ENCODE data around the gene TTLL7. TPM values are rescaled to one million over a fixed set of nuclear protein-coding genes. Genes with fewer than 3 reads are reported as not detected.

Gene TTLL7
- total RNA-seq, 1 experiment from 2014 or later, result 7.9 TPM

DNA sequence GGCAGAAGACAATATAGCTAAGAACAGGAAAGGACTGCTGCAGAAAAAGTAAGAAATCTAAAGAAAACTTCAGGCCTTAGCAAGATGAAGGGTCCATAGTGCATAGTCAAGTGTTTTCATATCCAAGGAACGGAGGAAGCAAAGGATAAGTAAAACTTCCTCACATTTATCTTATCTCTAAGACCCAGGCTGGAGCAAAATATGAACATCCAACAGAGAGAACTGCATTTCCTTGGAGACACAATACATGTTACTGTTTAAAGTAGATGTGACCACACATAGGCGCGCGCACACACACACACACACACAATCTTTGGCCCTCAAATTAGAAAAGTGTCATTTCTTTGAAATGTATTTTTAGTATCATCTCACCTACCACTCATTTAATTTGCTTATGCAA is 66.7 kb downstream of the TTLL7 start:
- POLR2A ChIA-PET, result no interaction called here
- DNase-seq (ENCODE audit: low spot score) (no peak), ATAC-seq (no peak)
- CTCF ChIA-PET, result interaction anchor here (0.7 to 1.3 kb wide), 4 partner anchors 190 to 840 kb away, joined by 3 to 6 read pairs (median 4); no protein-coding TSS in a partner anchor
- no peaks in the 10 kb centered on the region for H3K27me3 Mint-ChIP-seq (ENCODE audit: low read depth)
- H3K27ac Mint-ChIP-seq, result no peak overlapping the region
- no peak overlapping the region for H3K4me3 Mint-ChIP-seq
- no peaks in the 10 kb centered on the region for H3K9me3 Mint-ChIP-seq
- no peaks in the 10 kb centered on the region for H3K36me3 Mint-ChIP-seq
- H3K4me1 Mint-ChIP-seq, result peaks cover 9% of the 10 kb centered on the region
- TF ChIP-seq, protein P1, sequence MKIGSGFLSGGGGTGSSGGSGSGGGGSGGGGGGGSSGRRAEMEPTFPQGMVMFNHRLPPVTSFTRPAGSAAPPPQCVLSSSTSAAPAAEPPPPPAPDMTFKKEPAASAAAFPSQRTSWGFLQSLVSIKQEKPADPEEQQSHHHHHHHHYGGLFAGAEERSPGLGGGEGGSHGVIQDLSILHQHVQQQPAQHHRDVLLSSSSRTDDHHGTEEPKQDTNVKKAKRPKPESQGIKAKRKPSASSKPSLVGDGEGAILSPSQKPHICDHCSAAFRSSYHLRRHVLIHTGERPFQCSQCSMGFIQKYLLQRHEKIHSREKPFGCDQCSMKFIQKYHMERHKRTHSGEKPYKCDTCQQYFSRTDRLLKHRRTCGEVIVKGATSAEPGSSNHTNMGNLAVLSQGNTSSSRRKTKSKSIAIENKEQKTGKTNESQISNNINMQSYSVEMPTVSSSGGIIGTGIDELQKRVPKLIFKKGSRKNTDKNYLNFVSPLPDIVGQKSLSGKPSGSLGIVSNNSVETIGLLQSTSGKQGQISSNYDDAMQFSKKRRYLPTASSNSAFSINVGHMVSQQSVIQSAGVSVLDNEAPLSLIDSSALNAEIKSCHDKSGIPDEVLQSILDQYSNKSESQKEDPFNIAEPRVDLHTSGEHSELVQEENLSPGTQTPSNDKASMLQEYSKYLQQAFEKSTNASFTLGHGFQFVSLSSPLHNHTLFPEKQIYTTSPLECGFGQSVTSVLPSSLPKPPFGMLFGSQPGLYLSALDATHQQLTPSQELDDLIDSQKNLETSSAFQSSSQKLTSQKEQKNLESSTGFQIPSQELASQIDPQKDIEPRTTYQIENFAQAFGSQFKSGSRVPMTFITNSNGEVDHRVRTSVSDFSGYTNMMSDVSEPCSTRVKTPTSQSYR (CRISPR knock-in tag; IDR thresholded peaks at IDR 0.05), result no peak
- TF ChIP-seq CREM (CRISPR knock-in tag; IDR thresholded peaks at IDR 0.05) (no peak), TCF7 (CRISPR knock-in tag; IDR thresholded peaks at IDR 0.05; ENCODE audit: low read depth) (no peak)

GRCh38 chr1:83931658-83932253 is 67.2 kb downstream of the TTLL7 start:
- Mint-ChIP-seq H3K4me1 (peaks cover 13% of the 10 kb centered on the region), H3K4me3 (no peak overlapping the region), H3K9me3 (no peaks in the 10 kb centered on the region), H3K27ac (no peak overlapping the region), H3K36me3 (no peaks in the 10 kb centered on the region), H3K27me3 (ENCODE audit: low read depth) (no peaks in the 10 kb centered on the region)
- DNase-seq (ENCODE audit: low spot score) (no peak), ATAC-seq (peak; percentile 64)
- TF ChIP-seq, protein P2, sequence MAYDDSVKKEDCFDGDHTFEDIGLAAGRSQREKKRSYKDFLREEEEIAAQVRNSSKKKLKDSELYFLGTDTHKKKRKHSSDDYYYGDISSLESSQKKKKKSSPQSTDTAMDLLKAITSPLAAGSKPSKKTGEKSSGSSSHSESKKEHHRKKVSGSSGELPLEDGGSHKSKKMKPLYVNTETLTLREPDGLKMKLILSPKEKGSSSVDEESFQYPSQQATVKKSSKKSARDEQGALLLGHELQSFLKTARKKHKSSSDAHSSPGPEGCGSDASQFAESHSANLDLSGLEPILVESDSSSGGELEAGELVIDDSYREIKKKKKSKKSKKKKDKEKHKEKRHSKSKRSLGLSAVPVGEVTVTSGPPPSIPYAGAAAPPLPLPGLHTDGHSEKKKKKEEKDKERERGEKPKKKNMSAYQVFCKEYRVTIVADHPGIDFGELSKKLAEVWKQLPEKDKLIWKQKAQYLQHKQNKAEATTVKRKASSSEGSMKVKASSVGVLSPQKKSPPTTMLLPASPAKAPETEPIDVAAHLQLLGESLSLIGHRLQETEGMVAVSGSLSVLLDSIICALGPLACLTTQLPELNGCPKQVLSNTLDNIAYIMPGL (CRISPR knock-in tag; IDR thresholded peaks at IDR 0.05), result no peak
- TF ChIP-seq ZNF219 (CRISPR knock-in tag; IDR thresholded peaks at IDR 0.05; ENCODE audit: borderline replicate concordance) (no peak), CTCF (IDR thresholded peaks at IDR 0.05) (peak; percentile 48; the same call in 1 of the 2 replicates), JUN (CRISPR knock-in tag; IDR thresholded peaks at IDR 0.05) (no peak), ZNF232 (CRISPR knock-in tag; IDR thresholded peaks at IDR 0.05) (no peak), IRF2 (CRISPR knock-in tag; IDR thresholded peaks at IDR 0.05; ENCODE audit: borderline replicate concordance, low read depth) (no peak)
- POLR2A ChIA-PET, result no interaction called here
- CTCF ChIA-PET, result interaction anchor here (0.7 to 1.3 kb wide), 4 partner anchors 191 to 840 kb away, joined by 3 to 6 read pairs (median 4); no protein-coding TSS in a partner anchor

DNA sequence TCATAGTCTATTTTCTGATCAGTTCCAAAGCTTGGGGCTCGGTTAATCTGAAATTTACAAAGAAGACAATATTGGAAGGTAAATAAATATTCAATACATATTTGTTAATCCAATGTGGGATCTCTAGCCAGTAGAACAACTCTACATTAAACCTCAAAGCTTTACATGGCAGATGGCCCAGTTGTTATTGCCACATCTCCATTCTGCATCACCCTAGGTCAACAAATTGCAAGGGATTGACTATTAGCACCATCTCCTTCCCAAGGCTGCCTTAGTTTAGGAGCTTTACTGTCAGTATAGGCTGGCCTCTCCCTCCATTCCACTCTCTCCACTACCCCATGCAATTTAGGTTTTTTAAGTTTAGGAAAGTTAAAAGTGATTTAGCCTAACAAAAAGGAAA is 69.7 kb downstream of the TTLL7 start:
- no peaks in the 10 kb centered on the region for H3K36me3 Mint-ChIP-seq
- ATAC-seq, result no peak
- H3K4me1 Mint-ChIP-seq, result peaks cover 13% of the 10 kb centered on the region
- ChIA-PET POLR2A (no interaction called here), CTCF (interaction anchor here (1.2 to 1.4 kb wide), 3 partner anchors 14 to 846 kb away, joined by 3 read pairs; no protein-coding TSS in a partner anchor)
- H3K27ac Mint-ChIP-seq, result no peak overlapping the region
- H3K4me3 Mint-ChIP-seq, result no peak overlapping the region
- DNase-seq (ENCODE audit: low spot score), result no peak
- TF ChIP-seq CREM (CRISPR knock-in tag; IDR thresholded peaks at IDR 0.05) (no peak), ZNF671 (CRISPR knock-in tag; IDR thresholded peaks at IDR 0.05) (no peak), GRHL2 (CRISPR knock-in tag; IDR thresholded peaks at IDR 0.05; ENCODE audit: insufficient replicate concordance, severe bottlenecking) (no peak), HMGA2 (CRISPR knock-in tag; IDR thresholded peaks at IDR 0.05) (no peak), ZSCAN18 (CRISPR knock-in tag; IDR thresholded peaks at IDR 0.05) (no peak)
- TF ChIP-seq, protein P3, sequence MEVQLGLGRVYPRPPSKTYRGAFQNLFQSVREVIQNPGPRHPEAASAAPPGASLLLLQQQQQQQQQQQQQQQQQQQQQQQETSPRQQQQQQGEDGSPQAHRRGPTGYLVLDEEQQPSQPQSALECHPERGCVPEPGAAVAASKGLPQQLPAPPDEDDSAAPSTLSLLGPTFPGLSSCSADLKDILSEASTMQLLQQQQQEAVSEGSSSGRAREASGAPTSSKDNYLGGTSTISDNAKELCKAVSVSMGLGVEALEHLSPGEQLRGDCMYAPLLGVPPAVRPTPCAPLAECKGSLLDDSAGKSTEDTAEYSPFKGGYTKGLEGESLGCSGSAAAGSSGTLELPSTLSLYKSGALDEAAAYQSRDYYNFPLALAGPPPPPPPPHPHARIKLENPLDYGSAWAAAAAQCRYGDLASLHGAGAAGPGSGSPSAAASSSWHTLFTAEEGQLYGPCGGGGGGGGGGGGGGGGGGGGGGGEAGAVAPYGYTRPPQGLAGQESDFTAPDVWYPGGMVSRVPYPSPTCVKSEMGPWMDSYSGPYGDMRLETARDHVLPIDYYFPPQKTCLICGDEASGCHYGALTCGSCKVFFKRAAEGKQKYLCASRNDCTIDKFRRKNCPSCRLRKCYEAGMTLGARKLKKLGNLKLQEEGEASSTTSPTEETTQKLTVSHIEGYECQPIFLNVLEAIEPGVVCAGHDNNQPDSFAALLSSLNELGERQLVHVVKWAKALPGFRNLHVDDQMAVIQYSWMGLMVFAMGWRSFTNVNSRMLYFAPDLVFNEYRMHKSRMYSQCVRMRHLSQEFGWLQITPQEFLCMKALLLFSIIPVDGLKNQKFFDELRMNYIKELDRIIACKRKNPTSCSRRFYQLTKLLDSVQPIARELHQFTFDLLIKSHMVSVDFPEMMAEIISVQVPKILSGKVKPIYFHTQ (CRISPR knock-in tag; IDR thresholded peaks at IDR 0.05), result no peak
- TF ChIP-seq, protein P4, sequence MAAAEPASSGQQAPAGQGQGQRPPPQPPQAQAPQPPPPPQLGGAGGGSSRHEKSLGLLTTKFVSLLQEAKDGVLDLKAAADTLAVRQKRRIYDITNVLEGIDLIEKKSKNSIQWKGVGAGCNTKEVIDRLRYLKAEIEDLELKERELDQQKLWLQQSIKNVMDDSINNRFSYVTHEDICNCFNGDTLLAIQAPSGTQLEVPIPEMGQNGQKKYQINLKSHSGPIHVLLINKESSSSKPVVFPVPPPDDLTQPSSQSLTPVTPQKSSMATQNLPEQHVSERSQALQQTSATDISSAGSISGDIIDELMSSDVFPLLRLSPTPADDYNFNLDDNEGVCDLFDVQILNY (CRISPR knock-in tag; IDR thresholded peaks at IDR 0.05), result no peak
- TF ChIP-seq, protein P5, sequence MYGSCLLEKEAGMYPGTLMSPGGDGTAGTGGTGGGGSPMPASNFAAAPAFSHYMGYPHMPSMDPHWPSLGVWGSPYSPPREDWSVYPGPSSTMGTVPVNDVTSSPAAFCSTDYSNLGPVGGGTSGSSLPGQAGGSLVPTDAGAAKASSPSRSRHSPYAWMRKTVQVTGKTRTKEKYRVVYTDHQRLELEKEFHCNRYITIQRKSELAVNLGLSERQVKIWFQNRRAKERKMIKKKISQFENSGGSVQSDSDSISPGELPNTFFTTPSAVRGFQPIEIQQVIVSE (CRISPR knock-in tag; IDR thresholded peaks at IDR 0.05; ENCODE audit: borderline replicate concordance), result no peak
- H3K27me3 Mint-ChIP-seq (ENCODE audit: low read depth), result no peaks in the 10 kb centered on the region
- H3K9me3 Mint-ChIP-seq, result no peaks in the 10 kb centered on the region

Data from WTC11 (cell line).